GM18907 (cell line): ENCODE data around the gene CRK.
"Not testable (repeated sequence)": the region's sequence is repeated elsewhere in the genome, so short reads cannot be mapped to it uniquely, and the experiment has no call there.

ENCODE experiments used
- ATAC-seq: cut with Tn5 transposase; IDR thresholded peaks from one replicate; pipeline ENCODE4 v1.9.1; 2021; ENCODE audit warnings: mild to moderate bottlenecking, moderate library complexity; ENCODE audit not compliant: unreplicated experiment

Gene CRK

GRCh38 chr17:1434150-1434549 is 21.9 kb downstream of the CRK start:
- ATAC-seq: no peak

GRCh38 chr17:1431631-1432104 is 24.4 kb downstream of the CRK start:
- no peak for ATAC-seq

GRCh38 chr17:1423456-1424135 is 32.4 kb downstream of the CRK start:
- no peak for ATAC-seq

- no peak for ATAC-seq
Observed at GRCh38 chr17:1422885-1423284, 33.1 kb downstream of the CRK start.

- no peak for ATAC-seq
Observed at GRCh38 chr17:1421470-1421869, 34.6 kb downstream of the CRK start.

- no peak for ATAC-seq
Observed at GRCh38 chr17:1420981-1421380, 35.1 kb downstream of the CRK start.

- no peak for ATAC-seq
Observed at GRCh38 chr17:1420163-1420562, 35.9 kb downstream of the CRK start.

- ATAC-seq: not testable (repeated sequence)
Observed at GRCh38 chr17:1418476-1418875, 37.6 kb downstream of the CRK start.

- ATAC-seq: no peak
Observed at GRCh38 chr17:1416414-1416813, 39.6 kb downstream of the CRK start.

- ATAC-seq: no peak
Observed at GRCh38 chr17:1414634-1415033, 41.4 kb downstream of the CRK start.

- no peak for ATAC-seq
Observed at GRCh38 chr17:1414001-1414574, 41.9 kb downstream of the CRK start.

- ATAC-seq: no peak
Observed at GRCh38 chr17:1413281-1413791, 42.7 kb downstream of the CRK start.

GRCh38 chr17:1412185-1413110 is 43.6 kb downstream of the CRK start:
- no peak for ATAC-seq

GRCh38 chr17:1402262-1402586 is 53.8 kb downstream of the CRK start:
- ATAC-seq: no peak

- peak; percentile 84 for ATAC-seq
Observed at GRCh38 chr17:1399679-1400512, 56.1 kb downstream of the CRK start, which contains the start of gene YWHAE. TSS of gene YWHAE (minus strand) at chr17:1400222. CDS start at chr17:1400110, 112 bp downstream.

- ATAC-seq: peak; percentile 24
Observed at GRCh38 chr17:1398931-1399678, 56.9 kb downstream of the CRK start.

GRCh38 chr17:1398028-1398427 is 58.0 kb downstream of the CRK start:
- ATAC-seq: no peak

- not testable (repeated sequence) for ATAC-seq
Observed at GRCh38 chr17:1395876-1396665, 60.0 kb downstream of the CRK start.

- ATAC-seq: no peak
Observed at GRCh38 chr17:1391577-1391976, 64.5 kb downstream of the CRK start.
